Hypothalamus (tissue), 51 donors: ENCODE data around the gene TMEM164.
"Not testable (repeated sequence)": the region's sequence is repeated elsewhere in the genome, so short reads cannot be mapped to it uniquely, and the experiment has no call there.

Experiments used
- DNase-seq, 51 donors: peaks; one replicate each; lab custom pipeline; 2025; lab: John Stamatoyannopoulos, UW

The TMEM164 gene

DNA sequence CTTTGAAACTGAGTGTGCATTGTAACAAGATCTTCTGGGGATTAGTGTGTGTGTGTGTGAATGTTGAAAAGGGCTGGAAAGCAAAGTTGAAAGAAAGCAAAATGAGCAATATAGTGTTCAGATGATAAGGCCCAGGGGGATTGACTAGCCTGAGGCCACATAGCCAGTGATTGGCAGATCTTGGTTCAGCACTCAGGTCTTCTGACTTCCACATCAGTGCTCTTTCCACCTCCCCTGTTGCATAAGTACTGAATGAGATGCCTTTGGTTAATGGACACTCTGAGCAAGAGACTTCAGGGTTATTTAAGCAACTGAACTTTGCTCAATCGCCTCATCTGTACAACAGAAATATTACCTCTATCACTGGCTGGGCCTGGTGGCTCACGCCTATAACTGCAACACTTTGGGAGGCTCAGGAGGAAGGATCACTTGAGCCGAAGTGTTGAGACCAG is 120.4 kb downstream of the TMEM164 start:
- DNase-seq = no peak

DNA sequence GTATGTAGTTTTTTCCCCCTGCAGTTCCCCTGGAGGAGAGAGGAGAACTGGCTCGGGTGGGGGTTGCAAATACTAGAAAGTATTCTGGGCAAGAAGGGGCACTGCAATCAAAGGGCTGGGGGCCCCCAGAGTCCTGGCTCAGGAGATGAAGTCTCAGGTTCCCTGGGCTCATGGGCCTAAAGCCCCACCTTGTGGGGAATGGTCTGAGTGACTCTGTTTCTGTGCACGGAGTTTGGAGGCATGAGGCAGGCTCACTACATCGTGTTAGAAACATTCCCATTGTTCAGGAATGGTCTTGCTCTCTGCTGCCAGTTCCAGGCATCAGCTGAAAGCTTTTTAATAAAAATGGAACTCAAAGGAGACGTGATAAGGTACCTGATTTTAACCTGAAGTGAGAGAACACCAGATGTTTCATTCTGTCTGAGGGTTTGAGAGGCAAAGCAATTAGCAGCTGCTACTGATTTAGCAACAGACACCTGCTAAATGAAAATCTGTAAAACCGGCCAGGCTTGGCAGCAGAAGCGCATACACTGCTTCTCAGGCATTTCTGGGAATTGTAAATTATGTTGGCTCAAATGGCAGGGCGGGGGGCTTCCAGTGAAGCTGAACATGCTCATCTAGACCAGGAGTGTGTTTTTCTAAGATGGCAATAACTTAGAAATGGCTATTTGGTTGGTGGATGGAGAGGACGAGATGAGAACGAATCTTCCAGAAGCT is 122.7 kb downstream of the TMEM164 start:
- peak in 10 of 51 donors; percentile 0 to 10 (median 2) for DNase-seq

DNA sequence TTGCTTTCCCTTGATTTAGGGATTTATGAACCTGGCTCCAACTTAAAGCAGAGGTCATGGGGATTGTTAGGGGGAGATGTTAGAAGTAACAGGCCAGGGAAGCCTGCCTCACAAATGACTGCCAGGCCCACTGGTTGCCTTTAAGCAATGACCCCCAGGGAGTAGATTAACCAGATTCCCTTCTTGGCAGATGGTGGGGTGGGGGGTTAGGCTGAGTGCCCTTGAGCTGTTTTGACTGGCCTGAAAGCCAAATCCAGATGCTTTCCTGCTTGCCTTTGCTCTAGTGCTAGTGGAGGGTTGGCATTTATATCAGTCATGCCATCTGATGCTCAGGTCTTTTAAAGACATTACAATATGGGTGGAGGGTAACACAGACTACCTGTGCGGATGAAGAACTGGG is 128.1 kb downstream of the TMEM164 start:
- DNase-seq = no peak

DNA sequence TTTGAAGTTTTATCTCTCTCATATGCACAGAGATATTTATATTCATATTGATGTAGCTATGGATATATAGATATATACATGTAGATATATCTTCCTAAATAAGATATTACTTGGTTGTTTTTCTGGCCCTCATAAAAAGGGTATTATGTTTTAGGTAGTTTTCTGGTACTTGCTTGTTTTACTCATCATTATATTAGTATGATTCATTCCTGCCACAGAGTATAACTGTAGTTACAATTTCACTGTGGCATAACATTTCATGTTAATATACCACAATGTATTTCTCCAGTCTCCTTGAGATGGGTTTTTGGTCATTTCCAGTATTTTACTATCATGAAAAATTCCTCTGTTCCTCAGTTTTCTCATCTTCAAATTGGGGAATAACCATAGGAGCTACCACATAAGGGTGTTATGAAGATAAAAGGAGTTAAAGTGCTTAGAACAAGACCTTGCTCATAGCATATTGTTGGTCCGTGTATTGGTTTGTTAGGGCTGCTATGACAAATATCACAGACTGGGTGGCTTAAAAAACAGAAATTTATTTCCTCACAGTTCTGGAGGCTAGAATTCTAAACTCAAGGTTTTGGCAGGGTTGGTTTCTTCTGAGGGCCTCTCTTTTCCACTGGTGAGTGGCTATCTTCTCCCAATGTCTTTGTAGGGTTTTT is 129.7 kb downstream of the TMEM164 start:
- DNase-seq = no peak

DNA sequence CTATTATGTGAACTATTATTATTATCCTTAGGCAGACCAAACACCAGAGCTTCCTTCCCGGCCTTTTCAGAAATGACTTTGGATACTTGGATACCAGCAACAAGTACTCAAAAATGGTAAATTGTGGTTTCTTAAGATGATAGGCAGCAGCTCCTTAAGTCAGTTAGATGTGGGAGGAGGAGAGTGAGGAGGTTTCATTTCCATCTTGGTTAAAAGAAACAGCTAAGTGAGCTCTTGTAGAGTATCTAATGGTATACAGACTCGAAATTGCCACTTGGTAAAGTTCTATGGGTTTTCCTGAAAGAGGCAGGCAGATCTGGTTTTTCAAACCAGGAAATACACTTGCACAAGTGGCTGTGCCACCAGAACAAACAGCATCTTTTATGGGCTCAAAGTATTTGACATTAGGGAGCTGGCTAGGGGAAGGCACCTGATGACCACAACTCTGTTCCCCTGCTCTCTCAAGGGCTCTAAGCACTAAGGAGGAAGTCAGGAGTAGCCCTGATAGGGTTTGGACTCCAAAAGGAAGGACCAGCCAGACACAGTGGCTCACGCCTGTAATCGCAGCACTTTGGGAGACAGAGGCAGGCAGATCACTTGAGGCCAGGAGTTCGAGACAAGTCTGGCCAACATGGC is 130.9 kb downstream of the TMEM164 start:
- no peak for DNase-seq

DNA sequence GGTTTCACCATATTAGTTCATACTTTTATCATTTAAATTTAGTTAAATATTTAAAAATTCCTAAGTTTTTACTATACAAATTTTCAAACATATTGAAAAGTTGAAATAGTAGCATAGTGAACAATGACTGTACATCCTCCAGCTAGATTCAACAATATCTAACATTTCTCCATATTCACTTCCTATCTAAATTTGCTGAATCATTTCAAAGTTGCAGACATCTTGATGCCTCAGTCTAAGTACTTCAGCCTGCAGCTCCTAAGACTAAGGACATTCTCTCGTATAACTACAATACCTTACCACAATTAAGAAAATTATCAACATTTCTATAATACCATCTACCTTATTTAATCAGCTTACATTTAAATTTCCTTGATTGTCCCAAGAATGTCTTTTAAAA is 132.7 kb downstream of the TMEM164 start:
- DNase-seq = no peak

DNA sequence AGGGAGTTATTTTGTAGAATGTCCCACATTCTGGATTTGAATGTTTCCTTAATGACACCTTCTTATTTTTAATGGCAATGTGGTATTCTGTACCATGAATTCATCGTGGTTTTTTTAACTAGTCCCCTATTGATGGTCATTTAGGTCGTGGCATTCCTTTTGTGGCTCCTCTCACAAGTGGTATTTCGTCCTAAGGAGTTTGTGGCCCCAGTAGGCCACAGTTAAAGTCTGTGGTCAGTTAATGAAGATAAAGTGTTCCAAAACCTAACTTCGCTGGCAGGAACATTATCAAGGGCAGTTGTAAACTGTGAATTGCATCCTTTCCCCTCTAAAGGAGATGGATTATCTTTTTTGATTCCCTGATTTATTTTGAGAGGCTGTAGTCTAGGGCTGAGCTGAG is 133.2 kb downstream of the TMEM164 start:
- no peak for DNase-seq

DNA sequence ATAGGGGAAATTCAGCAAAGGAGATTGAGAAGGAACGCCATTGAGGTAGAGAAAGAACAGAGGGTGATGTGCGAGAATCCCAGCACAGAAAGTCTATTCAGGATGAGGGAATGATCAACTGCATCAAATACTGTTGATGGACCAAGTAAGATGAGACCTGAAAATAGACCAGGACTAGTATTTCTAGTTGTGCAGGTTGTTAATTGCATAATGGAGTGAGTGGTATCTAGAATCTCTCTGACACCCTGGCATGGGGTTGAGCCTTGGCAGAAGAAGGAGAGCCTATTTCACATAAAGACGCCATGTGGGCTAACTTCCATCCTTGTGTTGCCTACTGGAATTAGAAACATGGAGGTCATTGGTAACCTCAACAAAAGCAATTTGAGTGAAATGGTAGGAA is 135.6 kb downstream of the TMEM164 start:
- DNase-seq = no peak

DNA sequence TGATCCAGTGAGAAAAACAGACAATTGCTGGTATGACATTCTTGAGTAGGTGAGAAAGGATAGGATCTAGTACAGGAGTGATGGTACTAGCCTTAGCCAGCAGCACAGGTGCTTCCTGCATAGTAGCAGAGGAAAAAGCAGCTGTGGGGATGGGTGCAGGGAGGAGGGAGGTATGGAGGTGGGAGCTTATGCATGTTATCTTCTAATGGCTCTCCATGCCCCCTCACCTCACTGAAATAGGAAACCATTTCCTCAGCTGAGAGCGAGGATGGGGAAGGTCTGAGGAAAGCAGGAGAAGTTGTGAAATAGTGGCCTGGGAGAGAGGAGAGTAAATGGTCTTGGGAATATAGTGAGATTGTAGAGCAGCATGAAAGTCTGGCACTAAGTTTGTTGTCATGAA is 136.3 kb downstream of the TMEM164 start:
- DNase-seq = no peak

DNA sequence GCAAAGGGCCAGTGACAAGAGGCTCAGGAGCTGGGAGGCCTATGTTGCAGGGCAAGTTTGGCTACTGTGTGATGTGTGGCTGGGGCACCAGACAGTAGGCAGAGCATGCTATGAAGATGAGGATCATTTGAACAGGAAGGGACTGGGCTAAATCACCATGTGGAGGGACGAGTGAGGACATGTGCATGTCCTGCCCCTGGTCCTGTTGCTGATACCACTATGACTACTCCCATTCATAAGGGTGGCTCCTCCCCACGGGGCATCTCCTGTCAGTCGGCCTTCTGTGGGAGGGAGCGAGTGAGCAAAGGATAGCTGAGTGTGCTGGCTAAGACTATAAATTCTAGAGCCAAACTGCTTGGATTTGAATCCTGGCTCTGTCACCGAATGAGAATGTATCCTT is 139.2 kb downstream of the TMEM164 start:
- peak in 2 of 51 donors; percentile 1 for DNase-seq

DNA sequence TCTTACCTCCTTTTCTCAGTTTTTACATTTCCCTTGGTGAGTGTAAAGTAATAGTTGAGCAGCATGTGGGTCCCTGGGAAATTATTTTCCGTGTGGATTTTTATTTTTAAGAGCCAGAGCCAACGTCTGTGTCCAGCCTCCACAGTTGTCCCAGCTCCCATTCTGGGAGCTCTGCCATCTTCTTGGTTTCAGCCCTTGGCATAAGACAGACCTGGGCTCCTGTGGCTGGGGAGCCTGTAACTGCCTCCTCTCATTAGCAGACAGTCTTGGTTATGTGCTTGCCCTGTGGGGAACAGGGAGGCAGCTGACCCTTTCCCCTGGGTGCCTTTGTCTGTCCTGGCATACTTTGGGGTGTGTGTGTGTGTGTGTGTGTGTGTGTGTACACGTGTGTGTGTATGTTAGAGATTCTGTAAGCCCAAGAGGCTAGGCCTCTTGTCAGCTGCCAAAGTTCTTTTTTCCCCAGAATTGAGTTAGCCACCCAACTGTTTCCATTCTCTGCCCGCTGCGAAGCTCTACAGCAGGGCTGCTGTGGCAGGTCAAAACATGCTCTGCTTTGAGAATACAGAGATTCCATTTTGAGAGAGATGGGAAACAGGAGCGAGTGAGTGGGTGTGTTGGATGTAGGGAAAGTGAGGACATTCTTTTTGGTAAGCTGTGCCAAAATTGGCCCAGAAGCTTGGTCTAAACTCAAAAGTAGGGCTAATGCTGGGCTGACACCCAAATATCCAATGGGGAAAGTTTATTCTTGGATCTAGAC is 140.7 kb downstream of the TMEM164 start:
- DNase-seq = peak in 18 of 51 donors; percentile 1 to 31 (median 6)

DNA sequence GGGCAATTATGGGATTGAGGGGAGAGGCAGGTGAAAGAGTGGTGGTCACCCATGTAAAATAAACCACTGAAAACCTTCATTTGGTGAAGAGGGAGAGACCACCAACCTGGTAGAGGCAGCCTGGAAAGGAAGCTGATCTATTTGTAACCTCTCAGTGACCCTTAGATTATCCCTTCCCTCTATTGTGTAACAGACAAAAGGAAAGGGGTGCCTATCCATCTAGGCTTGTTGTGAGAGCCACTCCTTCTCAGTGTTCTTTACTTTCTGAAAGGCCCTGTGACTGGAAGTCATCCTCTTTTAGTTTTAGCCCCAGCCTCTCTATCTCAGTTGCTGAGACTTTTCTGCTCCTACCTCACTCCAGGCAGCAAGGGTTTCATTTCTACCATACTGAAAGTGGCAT is 142.4 kb downstream of the TMEM164 start:
- no peak for DNase-seq

DNA sequence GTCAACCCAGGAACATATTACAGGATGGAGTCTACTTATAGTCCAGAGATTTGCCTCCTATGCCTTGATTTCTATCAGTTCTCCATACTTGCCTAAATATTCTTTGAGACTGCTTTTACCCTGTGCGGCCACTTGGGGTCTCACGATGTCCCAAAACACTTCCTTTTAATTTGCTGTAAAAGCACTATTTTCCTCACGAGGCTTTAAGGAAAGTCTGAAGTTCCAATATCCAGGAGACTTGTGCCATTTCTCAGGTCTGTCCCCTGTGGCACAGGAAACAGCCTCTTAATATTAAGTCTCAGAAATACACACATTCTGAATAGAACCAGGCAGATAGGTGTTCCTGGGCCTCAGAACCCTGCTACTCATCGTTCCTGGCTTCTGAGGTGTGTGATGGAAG is 142.9 kb downstream of the TMEM164 start:
- DNase-seq = peak in 8 of 51 donors; percentile 0 to 23 (median 10)

DNA sequence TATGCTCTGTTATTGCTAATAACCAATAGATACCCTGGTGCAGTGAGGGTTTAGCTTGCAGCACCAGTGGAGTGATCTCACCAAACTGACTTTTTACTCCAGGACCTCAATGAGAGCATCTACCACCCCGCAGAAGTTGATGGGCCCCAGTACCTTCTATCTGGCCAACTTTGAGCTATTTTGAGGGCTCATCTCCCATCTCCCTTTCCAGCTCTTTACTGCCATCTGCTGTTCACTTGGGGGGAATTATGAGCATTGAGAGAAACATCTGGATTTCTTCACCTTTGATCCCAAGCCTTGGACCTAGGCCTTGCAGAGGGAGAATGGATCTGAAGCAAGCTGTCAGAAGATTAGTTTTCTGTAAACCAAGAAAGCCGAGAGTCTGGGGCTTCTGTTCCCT is 143.6 kb downstream of the TMEM164 start:
- peak in 12 of 51 donors; percentile 0 to 42 (median 4) for DNase-seq

DNA sequence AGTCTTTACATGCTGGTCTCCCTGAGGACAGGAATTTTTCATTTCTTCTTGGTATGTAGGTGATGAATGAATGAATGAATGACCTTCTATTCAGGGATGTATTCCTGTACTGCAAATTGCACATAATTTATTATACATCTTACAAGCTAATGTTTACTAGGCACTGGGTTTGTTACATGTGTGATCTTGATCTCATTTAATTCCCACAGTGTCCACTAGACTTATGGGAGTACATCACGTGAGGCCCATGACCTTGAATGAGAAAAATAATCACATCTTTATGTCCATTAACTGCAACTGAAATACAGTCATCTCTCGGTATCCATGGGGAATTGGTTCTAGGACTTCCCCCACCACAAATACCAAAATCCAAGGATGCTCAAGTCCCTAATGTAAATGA is 150.3 kb downstream of the TMEM164 start:
- no peak for DNase-seq

DNA sequence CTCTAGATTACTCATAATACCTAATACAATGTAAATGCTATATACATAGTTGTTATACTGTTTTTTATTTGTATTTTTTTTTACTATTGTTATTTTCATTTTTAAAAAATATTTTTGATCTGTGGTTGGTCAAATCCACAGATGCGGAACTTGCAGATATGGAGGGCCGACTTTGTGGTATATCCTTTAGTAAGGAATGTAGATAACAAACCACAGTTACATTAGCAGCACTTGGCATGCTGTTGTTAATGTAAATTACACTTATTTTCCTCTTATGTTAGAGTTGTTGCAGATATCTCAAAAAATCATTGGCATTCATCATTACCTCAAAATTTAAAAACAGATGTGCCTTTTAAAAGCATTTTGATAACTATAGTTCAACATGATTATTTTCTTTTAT is 151.0 kb downstream of the TMEM164 start:
- no peak for DNase-seq

DNA sequence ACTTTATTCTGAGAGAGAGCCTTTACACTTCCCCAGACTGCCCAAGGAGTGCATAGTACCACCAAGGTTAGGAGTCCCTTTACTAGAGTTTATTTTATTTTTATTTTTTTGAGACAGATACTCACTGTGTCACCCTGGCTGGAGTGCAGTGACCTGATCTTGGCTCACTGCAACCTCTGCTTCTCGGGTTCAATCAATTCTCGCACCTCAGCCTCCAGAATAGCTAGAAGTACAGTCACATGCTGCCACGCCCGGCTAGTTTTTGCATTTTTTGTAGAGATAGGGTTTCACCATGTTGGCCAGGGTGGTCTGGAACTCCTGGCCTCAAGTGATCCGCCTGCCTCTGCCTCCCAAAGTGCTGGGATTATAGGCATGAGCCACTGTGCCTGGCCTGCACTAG is 151.4 kb downstream of the TMEM164 start:
- DNase-seq = not testable (repeated sequence)

DNA sequence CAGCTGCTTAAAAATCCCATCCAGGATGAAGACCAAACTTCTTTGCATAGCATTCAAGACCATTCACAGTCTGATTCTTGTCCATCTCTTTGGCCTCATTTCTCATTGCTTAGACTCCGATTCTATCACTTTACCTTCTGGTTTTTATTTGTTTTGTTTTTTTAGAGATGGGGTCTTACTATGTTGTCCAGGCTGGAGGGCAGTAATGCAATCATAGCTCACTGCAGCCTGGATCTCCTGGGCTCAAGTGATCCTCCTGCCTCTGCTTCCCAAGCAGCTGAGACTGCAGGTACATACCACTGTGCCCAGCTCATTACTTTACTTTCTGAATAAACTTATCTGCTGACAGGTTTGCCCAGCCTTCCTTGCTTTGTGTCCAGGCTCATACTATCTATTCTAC is 152.8 kb downstream of the TMEM164 start:
- DNase-seq = no peak

DNA sequence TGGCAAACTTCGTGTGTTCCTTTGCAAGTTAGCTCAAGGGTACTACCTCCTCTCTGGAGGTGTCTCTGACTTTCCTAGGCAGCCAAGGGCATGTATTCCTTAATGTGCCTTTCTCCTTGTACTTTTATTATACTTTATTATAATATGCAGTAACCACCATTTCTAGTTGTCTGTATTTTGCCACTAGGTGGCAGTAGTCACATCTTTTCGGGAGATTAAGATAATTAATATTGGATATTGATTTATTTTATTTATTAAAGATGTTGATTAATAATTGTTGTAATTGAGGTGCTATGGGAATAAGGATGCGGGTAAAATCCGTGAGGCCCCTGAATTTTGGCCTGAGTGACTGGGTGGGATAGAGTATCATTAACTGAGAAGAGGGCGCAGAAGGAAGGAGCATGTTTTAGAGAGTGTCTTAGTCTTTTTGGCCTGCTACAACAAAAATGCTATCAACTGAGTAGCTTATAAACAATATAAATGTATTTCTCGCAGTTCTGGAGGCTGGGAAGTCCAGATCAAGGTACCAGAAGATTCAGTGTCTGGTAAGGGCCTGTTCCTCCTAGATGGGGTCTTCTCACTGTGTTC is 153.3 kb downstream of the TMEM164 start:
- no peak for DNase-seq

DNA sequence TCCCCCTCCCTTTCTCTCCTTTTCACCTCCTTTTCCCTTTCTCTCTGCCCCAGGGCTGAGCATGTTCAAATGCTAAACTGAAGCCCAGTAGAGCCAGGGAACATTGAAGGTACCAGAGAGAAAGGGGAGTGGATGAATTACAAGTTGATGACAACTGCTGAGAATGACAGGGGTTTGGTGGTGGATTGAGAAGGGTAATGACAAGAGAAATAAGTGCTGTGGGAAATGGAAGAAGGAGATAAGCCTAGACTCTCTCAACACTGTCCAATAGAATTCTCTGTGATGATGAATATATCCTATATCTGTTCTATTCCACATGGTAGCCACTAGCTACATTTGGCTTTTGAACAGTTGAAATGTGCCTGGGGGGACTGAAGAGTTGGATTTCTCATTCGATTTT is 154.5 kb downstream of the TMEM164 start:
- DNase-seq = no peak

DNA sequence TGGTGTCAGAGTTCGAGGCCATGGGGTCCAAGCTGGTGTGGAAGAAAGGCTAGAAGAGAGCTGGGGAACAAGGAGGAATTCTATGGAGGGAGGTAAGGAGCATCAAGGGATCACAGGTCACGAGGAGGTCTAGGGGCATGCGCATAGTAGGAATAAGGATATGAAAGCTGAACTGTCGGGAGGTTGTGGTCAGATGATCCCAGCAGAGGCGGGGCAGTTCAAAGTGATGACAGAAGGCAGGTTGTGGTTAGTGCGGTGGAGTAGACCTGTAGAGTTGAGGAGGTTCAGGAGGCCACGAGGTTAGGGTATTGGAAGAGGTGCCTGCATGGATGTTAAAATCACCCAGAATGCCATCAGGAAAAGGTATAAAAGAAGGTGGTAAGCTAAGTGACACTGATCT is 156.3 kb downstream of the TMEM164 start:
- no peak for DNase-seq
